GM13977 (cell line): ENCODE results near the gene MAGI1.

Source experiments
- DNase-seq: peaks from one replicate; pipeline ENCODE4 v3.0.0; 2012; ENCODE audit warnings: low spot score
- in situ Hi-C: fragments of 300-500 bp; cut with MboI; formaldehyde crosslinking; loops from one replicate; pipeline ENCODE4 v1.12.0; 2022; ENCODE audit warnings: low sequenced_read_pairs, low pct_unique_long_range_greater_than_20kb, mixed read lengths, inconsistent platforms; ENCODE audit not compliant: unreplicated experiment
- TF ChIP-seq, protein P1 (sequence below): IDR thresholded peaks from 2 replicates; pipeline ENCODE4 v1.5.1; 2012; ENCODE audit warnings: mild to moderate bottlenecking, control low read depth; ENCODE audit not compliant: insufficient read depth; ENCODE audit errors: extremely low read depth, missing control alignments

Gene MAGI1

DNA sequence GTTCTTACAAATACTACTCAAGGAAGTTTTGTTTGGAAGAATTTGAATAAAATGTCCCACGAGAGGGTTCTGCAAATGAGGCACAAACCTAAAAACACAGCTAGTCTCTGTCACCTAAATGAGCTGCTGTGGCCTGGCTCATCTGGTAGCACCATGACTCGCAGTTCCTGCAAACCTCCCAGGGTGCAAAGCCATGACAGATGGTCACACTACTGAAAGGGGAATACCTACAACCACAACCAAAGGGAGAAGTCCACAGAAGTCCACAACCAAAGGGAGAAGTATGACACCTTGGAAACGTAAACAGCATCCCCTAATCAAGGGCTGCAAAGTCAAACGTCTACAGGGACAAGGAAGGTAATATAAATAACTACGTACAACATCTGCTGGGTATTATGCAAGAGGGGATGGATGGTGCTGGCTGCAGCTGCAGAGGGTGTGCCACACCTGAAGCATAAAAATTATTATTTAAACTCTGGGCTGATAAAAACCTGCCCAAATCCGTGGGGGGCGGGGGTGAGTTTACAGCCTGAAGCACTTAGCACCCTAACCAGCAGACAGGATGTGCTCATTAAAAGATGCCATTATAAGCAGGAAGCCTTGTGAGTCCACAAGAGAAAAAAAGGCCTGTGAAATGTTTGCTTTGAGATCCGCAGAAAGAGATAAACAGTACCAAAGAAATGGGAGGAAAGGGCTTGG lies 184.0 kb downstream of the MAGI1 start:
- no peak for DNase-seq
- in situ Hi-C loops: no loop called here
- TF ChIP-seq, protein P1, sequence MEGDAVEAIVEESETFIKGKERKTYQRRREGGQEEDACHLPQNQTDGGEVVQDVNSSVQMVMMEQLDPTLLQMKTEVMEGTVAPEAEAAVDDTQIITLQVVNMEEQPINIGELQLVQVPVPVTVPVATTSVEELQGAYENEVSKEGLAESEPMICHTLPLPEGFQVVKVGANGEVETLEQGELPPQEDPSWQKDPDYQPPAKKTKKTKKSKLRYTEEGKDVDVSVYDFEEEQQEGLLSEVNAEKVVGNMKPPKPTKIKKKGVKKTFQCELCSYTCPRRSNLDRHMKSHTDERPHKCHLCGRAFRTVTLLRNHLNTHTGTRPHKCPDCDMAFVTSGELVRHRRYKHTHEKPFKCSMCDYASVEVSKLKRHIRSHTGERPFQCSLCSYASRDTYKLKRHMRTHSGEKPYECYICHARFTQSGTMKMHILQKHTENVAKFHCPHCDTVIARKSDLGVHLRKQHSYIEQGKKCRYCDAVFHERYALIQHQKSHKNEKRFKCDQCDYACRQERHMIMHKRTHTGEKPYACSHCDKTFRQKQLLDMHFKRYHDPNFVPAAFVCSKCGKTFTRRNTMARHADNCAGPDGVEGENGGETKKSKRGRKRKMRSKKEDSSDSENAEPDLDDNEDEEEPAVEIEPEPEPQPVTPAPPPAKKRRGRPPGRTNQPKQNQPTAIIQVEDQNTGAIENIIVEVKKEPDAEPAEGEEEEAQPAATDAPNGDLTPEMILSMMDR: no peak

DNA sequence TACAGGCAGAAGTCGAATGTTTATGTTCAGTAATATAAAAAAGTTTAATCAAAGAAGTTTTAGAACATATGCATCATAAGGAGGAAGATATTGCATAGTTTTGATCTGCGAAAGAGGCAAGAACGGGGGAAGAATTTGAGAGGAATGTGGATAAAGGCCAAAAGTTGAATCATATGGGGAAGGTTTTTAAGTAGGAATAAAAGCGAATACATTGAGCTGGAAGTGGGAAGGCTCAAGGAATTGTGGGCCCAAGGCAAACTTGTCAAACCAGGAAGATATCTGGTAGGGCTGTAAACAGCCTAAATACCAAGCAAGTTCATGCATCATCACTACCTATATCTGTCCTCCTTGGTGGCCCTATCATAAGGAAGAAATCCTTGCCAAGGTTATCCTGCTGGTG lies 186.9 kb downstream of the MAGI1 start:
- in situ Hi-C loops: no loop called here
- TF ChIP-seq, protein P1: no peak

DNA sequence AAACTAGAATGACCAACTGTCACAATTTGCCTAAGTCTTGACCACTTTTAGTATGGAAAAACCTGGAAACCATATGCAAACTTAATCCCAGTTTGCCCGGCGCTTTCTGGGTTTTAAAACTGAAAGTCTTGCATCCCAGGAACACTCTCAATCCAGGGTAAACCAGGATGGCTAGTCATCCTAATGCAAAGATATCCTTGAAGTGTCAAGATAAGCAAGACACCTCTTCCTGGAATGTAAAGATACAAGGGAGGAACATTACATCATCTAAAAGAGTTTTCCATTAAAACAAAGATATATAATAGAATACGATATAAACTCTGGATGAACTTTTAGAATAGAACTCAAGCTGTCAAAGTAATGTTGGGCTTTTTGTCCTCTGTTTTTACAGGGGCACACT lies 188.5 kb downstream of the MAGI1 start:
- in situ Hi-C loops: no loop called here
- no peak for DNase-seq
- TF ChIP-seq, protein P1: no peak

More for the DNA sequence above, 186.9 kb downstream of the MAGI1 start:
- DNase-seq: no peak

DNA sequence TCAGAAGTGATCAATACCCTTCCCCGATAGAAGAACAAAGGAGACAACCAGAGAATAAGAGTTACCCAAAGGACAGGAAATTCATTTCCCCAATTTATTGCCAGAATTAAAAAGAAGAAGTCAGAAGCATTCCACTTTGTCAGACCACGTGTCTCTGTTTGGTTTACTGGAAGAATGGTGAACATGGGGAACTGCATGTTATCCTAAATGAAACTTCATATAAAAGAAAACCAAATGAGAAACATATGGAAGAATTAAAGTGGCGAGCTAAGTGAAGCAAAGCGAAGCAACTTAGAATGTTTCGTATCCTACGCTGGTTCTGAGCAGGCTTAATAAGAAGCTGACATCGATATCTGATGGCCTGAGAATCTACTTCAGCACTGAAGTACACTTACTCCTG lies 190.7 kb downstream of the MAGI1 start:
- in situ Hi-C loops: no loop called here
- TF ChIP-seq, protein P1: no peak
- DNase-seq: no peak

- DNase-seq: no peak
- in situ Hi-C loops: no loop called here
- TF ChIP-seq, protein P1: no peak
Observed at GRCh38 chr3:65846936-65847335, 191.8 kb downstream of the MAGI1 start.

- in situ Hi-C loops: no loop called here
- DNase-seq: no peak
- TF ChIP-seq, protein P1: no peak
Observed at GRCh38 chr3:65844370-65844769, 194.3 kb downstream of the MAGI1 start.

- no peak for DNase-seq
- in situ Hi-C loops: no loop called here
- TF ChIP-seq, protein P1: no peak
Observed at GRCh38 chr3:65843732-65844131, 195.0 kb downstream of the MAGI1 start.
